Activated naive CD8-positive, alpha-beta T cell (primary cell): ENCODE results near the gene PITPNC1.
"Not testable (repeated sequence)": the region's sequence is repeated elsewhere in the genome, so short reads cannot be mapped to it uniquely, and the experiment has no call there.

Source experiments
- H3K27ac Mint-ChIP-seq: one replicate; pipeline ENCODE4 v1.8.0; 2021; ENCODE audit warnings: mixed read lengths
- H3K27me3 Mint-ChIP-seq: one replicate; pipeline ENCODE4 v1.8.0; 2021; ENCODE audit warnings: mixed read lengths
- H3K36me3 Mint-ChIP-seq: one replicate; pipeline ENCODE4 v1.8.0; 2021; ENCODE audit warnings: mixed read lengths
- H3K4me1 Mint-ChIP-seq: one replicate; pipeline ENCODE4 v1.8.0; 2021; ENCODE audit warnings: low read depth, mixed read lengths
- H3K4me3 Mint-ChIP-seq: one replicate; pipeline ENCODE4 v1.8.0; 2021; ENCODE audit warnings: mild to moderate bottlenecking, mixed read lengths
- H3K9me3 Mint-ChIP-seq: one replicate; pipeline ENCODE4 v1.8.0; 2021; ENCODE audit warnings: low read depth, mixed read lengths

PITPNC1 gene

DNA sequence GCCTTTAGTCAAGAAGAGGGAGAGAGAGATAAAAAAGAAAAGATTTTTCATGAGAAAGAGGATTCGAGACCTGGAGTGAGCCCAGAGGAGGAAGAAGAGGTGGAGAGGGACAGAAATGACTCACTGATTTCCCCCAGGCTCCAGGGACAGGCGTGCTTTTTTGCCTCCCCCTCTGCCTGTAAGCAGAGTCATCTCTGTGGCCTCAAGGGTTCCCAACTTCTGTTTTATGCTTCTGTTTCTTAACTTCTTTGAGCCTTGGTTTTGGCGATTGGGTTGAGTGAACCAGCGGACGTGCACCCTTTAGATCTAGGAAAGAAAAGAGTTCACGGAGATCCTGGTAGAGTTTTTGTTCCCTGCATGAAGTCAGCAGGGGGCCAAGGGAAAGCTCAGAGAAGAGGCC, 192.8 kb downstream of the PITPNC1 start:
- H3K27ac Mint-ChIP-seq, result peak overlapping the region; percentile 54
- H3K4me1 Mint-ChIP-seq, result peaks cover 9% of the 10 kb centered on the region
- H3K36me3 Mint-ChIP-seq, result peaks cover 7% of the 10 kb centered on the region
- H3K9me3 Mint-ChIP-seq, result no peaks in the 10 kb centered on the region
- H3K27me3 Mint-ChIP-seq, result no peaks in the 10 kb centered on the region
- H3K4me3 Mint-ChIP-seq, result no peak overlapping the region

DNA sequence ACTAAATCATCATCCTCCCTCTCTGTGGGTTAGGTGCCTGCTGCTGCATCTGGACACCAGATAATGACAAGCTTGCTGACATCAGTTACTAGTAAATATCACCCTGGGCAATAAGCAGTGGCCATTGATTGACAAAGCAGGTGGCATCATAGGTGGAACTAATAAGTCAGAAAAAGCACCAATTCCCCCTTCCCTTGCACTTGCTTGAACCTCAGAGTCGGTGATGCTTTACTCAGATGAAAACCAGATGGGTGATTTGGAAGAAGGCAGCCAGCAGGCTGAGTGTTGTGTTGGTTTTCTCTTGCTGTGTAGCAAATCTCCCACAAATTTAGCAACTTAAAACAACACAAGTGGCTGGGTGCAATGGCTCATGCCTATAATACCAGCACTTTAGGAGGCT, 193.7 kb downstream of the PITPNC1 start:
- H3K4me3 Mint-ChIP-seq, result no peak overlapping the region
- H3K9me3 Mint-ChIP-seq, result no peaks in the 10 kb centered on the region
- no peak overlapping the region for H3K27ac Mint-ChIP-seq
- H3K4me1 Mint-ChIP-seq, result peaks cover 9% of the 10 kb centered on the region
- no peaks in the 10 kb centered on the region for H3K27me3 Mint-ChIP-seq
- H3K36me3 Mint-ChIP-seq, result peaks cover 7% of the 10 kb centered on the region

DNA sequence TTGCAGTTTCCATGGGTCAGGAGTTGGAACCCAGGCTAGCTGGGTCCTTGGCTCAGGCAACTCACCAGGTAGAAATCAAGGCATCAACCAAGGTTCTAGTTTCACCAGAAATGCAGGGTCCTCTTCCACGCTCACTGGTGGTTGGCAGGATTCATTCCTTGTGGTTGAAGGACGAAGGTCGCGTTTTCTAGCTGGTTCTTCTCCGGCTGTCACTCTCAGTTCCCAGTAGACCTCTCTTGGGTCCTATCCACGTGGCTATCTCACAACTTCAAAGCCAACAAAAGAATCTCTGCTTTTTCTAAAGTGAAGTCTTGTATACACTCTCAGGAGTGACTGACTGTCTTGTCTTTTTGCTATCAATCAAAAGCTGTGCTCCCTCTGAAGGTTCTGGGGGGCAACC, 194.4 kb downstream of the PITPNC1 start:
- Mint-ChIP-seq H3K4me1 (peaks cover 9% of the 10 kb centered on the region), H3K4me3 (no peak overlapping the region), H3K27ac (no peak overlapping the region), H3K27me3 (no peaks in the 10 kb centered on the region), H3K36me3 (peaks cover 7% of the 10 kb centered on the region), H3K9me3 (no peaks in the 10 kb centered on the region)

DNA sequence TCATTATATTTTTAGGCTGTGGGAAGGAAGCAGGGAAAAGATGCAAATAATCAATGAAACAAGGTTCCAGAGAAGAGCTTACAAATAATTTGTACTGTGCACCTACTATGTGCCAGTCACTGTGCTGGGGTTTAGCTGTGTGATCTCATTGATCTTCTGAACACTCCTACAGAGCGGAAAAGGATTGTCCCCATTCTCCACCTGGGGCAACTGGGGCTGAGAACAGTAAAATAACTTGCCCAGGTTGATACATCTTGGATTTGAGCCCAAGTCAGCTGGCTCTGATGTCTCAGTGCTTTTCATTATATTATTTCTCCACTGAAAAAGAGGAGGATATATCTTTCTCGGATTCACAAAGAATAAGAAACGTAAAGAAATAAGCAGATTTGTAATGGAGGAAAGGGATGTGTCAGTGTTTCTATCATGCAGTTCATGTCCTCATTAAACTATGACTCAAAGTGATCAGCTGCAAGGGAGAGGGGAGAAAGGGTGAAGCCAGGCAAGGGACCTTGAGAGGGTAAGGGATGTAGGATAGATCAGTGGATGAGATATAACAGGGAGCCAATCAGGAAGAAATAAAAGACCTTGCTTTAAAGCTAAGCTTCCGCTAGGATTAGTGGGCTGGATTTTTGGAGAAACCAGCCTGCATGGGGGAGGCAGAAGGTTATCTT, 197.0 kb downstream of the PITPNC1 start:
- Mint-ChIP-seq H3K27ac (peak overlapping the region; percentile 9), H3K4me1 (peaks cover 12% of the 10 kb centered on the region), H3K4me3 (no peak overlapping the region), H3K27me3 (no peaks in the 10 kb centered on the region), H3K36me3 (peaks cover 5% of the 10 kb centered on the region), H3K9me3 (no peaks in the 10 kb centered on the region)

DNA sequence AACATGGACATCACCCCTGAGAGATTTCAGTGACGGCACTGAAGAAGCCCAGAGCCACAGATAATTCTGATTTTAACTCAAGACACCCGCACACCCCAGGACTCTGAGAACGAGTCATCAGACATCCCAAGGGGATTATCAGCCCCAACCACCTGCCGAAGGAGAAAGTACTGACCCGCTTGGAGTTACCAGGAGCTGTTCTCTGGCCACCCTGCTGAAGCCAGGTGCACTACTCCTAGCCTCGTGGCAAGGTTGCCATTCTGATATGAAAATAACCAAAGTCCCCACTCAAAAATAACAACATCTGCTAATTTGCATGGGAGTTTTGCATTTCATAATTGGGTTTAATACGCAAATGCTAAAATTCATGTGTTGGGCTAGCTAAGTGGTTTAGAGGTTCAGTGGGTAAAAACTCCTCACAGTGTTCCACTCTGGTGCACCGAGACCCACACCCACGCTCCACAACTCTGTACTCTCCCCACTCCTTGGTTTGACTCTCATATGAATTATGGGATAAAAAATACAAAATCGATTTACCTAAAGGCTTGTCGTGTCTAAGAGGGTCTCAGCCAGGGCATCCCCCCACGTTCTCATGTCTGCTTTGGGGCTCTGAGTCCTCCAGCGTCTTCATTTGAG, 197.7 kb downstream of the PITPNC1 start:
- Mint-ChIP-seq H3K9me3 (no peaks in the 10 kb centered on the region), H3K36me3 (peaks cover 5% of the 10 kb centered on the region), H3K27ac (no peak overlapping the region), H3K4me1 (peaks cover 12% of the 10 kb centered on the region), H3K4me3 (no peak overlapping the region), H3K27me3 (no peaks in the 10 kb centered on the region)

DNA sequence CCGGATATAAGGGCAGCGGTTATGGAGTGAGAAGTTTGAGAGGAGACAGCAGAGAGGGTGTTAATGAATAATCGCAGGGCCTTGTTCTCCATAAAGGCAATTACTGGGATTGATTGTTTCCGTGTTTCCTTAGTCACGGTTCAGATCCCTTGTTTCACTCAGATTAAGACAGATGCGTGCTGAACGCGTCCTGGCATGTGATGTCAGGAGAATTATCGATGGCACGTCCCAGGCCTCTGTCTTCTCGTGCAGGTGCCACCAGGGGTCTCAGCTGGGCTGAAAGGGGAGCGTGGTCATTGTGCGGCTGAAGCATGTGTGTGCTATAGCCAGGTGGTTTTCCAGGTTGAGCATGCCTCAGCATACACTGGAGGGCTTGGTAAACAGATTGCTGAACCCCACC, 198.2 kb downstream of the PITPNC1 start:
- Mint-ChIP-seq H3K9me3 (no peaks in the 10 kb centered on the region), H3K27me3 (no peaks in the 10 kb centered on the region), H3K4me3 (no peak overlapping the region), H3K27ac (no peak overlapping the region), H3K4me1 (peaks cover 12% of the 10 kb centered on the region), H3K36me3 (peaks cover 5% of the 10 kb centered on the region)

DNA sequence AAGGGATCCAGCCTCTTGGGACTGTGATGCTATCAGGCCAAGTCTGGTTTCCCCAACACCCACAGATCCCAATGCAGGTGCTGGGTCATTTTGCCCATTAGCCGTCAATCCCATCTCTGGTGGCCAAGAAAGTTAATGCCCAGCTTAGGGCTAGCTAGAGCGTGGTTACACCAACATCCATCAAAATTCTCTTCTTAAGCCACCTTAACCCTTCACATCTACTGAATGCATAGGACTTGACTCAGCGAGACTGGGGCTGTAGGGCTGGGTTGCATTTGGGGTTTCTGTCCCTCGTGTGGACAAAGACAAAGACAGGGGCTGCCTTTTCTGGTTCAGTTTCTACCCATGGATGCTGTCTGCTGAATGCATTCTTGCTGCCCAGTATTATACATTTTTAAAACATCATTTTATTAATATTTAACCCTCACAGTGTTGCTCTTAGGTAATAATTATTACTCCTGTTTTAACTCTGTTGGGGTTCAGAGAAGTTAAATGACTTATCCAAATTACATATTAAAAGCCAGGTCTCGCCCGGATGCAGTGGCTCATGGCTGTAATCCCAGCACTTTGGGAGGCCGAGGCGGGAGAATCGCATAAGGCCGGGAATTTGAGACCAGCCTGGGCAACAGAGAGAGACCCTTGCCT, 199.5 kb downstream of the PITPNC1 start:
- no peaks in the 10 kb centered on the region for H3K9me3 Mint-ChIP-seq
- peaks cover 5% of the 10 kb centered on the region for H3K36me3 Mint-ChIP-seq
- no peak overlapping the region for H3K27ac Mint-ChIP-seq
- H3K27me3 Mint-ChIP-seq, result no peaks in the 10 kb centered on the region
- no peak overlapping the region for H3K4me3 Mint-ChIP-seq
- H3K4me1 Mint-ChIP-seq, result peaks cover 12% of the 10 kb centered on the region

DNA sequence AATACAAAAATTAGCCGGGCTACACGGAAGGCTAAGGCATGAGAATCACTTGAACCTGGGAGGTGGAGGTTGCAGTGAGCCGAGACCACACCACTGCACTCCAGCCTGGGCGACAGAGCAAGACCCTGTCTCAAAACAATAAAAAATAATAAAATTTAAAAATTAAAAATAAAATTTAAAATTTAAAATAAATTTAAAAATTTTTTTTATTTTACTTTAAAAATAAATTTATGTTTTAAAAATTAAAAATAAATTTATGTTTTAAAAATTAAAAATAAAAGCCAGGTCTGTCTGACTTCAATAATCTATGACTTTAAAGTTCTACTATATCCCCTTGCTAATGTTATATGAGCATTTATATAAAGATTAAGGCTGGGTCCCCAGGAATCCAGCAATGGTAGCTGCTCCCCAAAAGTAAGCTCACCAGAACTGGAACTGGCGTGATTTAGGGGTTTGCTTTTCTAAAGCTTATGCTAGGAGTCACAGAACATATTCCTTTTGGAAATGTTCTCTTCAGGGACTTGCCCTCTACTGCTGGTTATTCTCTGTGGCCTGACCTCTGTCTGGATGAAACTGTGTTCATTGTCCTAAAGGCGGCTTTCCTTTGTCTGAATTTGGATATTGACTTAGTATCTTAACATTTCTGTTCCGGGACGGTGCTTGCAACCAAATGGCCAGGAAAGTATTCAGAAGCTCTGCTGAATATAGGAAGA, 200.5 kb downstream of the PITPNC1 start:
- H3K27ac Mint-ChIP-seq, result no peak overlapping the region
- peaks cover 4% of the 10 kb centered on the region for H3K36me3 Mint-ChIP-seq
- no peak overlapping the region for H3K4me3 Mint-ChIP-seq
- peaks cover 9% of the 10 kb centered on the region for H3K4me1 Mint-ChIP-seq
- no peaks in the 10 kb centered on the region for H3K9me3 Mint-ChIP-seq
- H3K27me3 Mint-ChIP-seq, result no peaks in the 10 kb centered on the region

DNA sequence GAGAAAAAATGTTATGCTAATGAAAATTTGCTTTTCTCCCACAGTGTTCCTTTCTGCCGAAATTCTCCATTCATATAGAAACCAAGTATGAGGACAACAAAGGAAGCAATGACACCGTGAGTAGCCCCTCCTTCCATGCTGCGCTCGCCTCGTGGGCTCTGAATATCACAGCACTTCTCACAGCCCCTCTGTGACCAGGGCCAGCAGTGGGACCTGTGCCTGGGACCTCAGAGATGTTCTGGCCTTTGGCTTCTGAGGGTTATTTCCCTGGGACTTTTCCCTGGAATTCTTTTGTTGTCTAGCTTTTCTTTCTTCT, 201.0 kb downstream of the PITPNC1 start:
- Mint-ChIP-seq H3K4me1 (peaks cover 5% of the 10 kb centered on the region), H3K36me3 (peaks cover 2% of the 10 kb centered on the region), H3K4me3 (no peak overlapping the region), H3K27ac (peak overlapping the region; percentile 64), H3K27me3 (no peaks in the 10 kb centered on the region), H3K9me3 (no peaks in the 10 kb centered on the region)

DNA sequence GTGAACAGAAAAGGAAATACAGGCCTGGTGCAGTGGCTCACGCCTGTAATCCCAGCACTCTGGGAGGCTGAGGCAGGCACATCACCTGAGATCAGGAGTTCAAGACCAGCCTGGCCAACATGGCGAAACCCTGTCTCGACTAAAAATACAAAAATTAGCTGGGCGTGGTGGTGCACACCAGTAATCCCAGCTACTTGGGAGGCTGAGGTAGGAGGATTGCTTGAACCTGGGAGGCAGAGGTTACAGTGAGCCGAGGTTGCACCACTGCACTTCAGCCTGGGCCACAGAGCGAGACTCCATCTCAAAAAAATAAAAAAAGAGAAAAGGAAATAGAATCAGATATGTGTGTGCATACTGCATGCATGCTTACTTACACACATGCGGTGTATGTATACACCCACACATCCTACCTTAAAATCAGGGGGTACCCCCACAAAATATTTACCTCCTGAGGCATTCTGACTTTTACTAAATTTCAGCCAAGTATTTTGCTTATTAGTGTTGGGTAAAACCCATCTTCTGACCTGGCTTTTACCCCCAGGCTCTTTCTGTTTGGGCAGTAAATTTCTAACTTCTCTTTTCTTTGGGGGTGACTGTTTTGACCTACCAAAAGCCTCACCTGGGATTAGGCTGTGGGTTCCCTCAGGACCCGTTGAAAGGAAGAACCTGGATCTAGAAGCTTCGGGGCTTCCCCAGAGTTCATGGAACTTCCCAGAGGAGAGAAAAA, 201.8 kb downstream of the PITPNC1 start:
- not testable (repeated sequence) for H3K36me3 Mint-ChIP-seq, H3K4me1 Mint-ChIP-seq, H3K27me3 Mint-ChIP-seq, H3K9me3 Mint-ChIP-seq, H3K4me3 Mint-ChIP-seq
- H3K27ac Mint-ChIP-seq, result peak overlapping the region; percentile 64

DNA sequence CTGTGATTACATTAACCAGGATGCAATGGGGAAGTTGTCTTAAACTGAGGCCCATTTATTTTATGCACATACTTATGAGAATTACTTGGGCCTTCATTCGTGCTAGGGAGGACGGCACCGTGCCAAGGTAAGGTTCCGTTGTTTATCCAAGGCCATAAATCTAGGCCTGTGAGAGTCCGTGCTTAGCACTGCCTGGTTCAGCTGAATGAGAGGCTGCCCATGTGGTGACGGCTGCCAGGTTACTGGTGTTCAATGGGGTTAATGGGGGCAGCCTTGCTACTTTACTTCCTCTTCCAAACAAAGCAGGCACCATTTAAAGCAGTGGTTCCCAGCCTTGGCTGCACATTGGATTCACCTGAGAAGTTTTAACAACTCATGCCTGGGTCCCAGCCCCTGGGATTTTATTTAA, 205.6 kb downstream of the PITPNC1 start:
- Mint-ChIP-seq H3K4me3 (no peak overlapping the region), H3K36me3 (peaks cover 6% of the 10 kb centered on the region), H3K9me3 (no peaks in the 10 kb centered on the region), H3K27me3 (no peaks in the 10 kb centered on the region), H3K27ac (no peak overlapping the region), H3K4me1 (peaks cover 4% of the 10 kb centered on the region)

DNA sequence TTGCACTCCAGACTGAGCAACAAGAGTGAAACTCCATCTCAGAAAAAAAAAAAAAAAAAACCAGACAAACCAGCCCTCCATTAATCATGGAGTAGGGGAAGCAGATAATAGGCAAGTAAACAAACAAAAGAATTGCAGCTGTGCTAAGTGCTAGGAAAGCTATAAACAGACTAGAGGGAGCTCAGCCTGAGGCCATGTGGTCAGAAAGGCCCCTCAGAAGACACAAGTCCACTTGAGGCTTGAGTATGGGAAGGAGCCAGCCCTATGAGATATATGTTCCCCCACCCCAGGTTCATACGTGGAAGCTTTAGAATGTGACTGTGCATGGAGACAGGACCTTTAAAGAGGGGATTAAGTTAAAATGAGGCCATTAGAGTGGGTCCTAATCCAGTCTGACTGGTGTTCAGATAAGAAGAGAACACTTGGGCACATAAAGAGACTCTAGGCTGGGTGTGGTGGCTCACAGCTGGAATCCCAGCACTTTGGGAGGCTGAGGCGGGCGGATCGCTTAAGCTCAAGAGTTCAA, 208.1 kb downstream of the PITPNC1 start:
- no peaks in the 10 kb centered on the region for H3K27me3 Mint-ChIP-seq

DNA sequence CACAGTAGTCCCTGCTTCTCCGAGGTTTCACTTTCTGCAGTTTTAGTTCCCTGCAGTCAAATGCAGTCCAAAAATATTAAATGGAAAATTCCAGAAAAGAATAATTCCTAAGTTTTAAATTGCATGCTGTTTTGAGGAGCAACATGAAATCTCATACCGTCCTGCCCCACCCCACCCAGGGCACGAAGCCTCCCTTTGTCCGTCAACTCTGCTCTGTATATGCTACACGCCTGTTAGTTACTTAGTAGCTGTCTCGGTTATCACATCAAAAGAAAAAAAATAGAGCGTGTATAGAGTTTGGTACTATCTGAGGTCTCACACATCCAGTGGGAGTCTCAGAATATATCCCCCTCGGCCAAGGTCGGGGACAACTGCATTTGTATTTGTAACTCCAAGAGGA, 211.2 kb downstream of the PITPNC1 start:
- no peak overlapping the region for H3K4me3 Mint-ChIP-seq
- no peaks in the 10 kb centered on the region for H3K27me3 Mint-ChIP-seq
- peaks cover 11% of the 10 kb centered on the region for H3K36me3 Mint-ChIP-seq
- peak overlapping the region; percentile 61 for H3K27ac Mint-ChIP-seq
- peaks cover 4% of the 10 kb centered on the region for H3K4me1 Mint-ChIP-seq
- H3K9me3 Mint-ChIP-seq, result no peaks in the 10 kb centered on the region

More for the DNA sequence above, 208.1 kb downstream of the PITPNC1 start:
- H3K27ac Mint-ChIP-seq, result no peak overlapping the region
- H3K4me1 Mint-ChIP-seq, result peaks cover 4% of the 10 kb centered on the region
- H3K9me3 Mint-ChIP-seq, result no peaks in the 10 kb centered on the region
- H3K4me3 Mint-ChIP-seq, result no peak overlapping the region
- H3K36me3 Mint-ChIP-seq, result peaks cover 5% of the 10 kb centered on the region

DNA sequence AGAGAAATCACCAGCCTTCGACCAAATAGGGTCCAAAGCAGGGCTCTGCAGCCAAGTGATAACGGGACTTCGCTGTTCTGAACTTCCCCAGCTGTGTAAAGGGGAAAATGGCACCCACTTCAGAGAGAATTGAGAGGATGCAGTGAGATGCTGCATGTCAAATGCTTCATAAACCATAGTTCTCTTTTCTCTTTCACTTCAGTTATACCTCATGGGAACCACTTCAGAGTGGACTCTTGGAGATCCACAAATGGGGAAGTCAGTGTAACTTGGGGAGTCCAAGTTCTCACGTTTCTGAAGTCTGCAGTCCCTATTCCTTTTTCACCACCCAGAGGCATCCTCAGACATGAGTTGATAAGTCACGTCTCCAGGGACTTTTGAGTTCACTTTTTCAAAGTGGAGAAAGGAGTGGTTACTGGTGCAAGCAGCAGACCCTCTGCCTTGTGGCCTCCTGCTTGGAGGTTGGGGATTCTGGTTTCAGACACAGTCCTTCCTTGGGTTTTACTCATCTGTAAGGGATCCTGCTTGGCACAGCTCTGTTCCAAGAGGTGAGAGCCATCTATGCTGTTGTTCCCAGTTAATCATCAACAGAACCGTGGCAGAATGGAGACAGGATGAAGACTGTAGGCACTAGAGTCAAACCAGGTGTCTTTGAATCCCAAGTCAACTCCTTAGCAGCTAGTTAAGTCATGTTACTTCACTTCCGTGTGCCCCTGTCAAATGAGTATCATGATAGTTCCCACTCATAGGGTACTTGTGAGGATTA, 217.2 kb downstream of the PITPNC1 start:
- Mint-ChIP-seq H3K4me3 (no peak overlapping the region), H3K9me3 (no peaks in the 10 kb centered on the region), H3K4me1 (peaks cover 4% of the 10 kb centered on the region), H3K27me3 (no peaks in the 10 kb centered on the region), H3K27ac (no peak overlapping the region), H3K36me3 (peaks cover 6% of the 10 kb centered on the region)
